ENCODE measurements around the gene MRPL52.
"Not testable (repeated sequence)": the region's sequence is repeated elsewhere in the genome, so short reads cannot be mapped to it uniquely, and the experiment has no call there.

MRPL52 gene

GRCh38 chr14:22829661-22830442, at the start of gene MRPL52:
TSS of gene MRPL52 (plus strand) at chr14:22829887. CDS start at chr14:22829913, 26 bp downstream.
- no peak for DNase-seq (ENCODE audit: low read depth, low spot score)

- no peak for DNase-seq (ENCODE audit: low read depth, low spot score)
Measured at GRCh38 chr14:22780105-22780679, 49.5 kb upstream of the MRPL52 start.

GRCh38 chr14:22780941-22781300, 48.8 kb upstream of the MRPL52 start:
- no peak for DNase-seq (ENCODE audit: low read depth, low spot score)

GRCh38 chr14:22781301-22781991, 48.2 kb upstream of the MRPL52 start:
- no peak for DNase-seq (ENCODE audit: low read depth, low spot score)

GRCh38 chr14:22786685-22787084, 43.0 kb upstream of the MRPL52 start:
- no peak for DNase-seq (ENCODE audit: low read depth, low spot score)

GRCh38 chr14:22791301-22791700, 38.4 kb upstream of the MRPL52 start:
- DNase-seq (ENCODE audit: low read depth, low spot score) = no peak

- DNase-seq (ENCODE audit: low read depth, low spot score) = no peak
Measured at GRCh38 chr14:22792158-22792557, 37.5 kb upstream of the MRPL52 start.

- DNase-seq (ENCODE audit: low read depth, low spot score) = not testable (repeated sequence)
Measured at GRCh38 chr14:22793550-22793949, 36.1 kb upstream of the MRPL52 start.

- no peak for DNase-seq (ENCODE audit: low read depth, low spot score)
Measured at GRCh38 chr14:22793976-22794375, 35.7 kb upstream of the MRPL52 start.

GRCh38 chr14:22794551-22794951, 35.1 kb upstream of the MRPL52 start:
- no peak for DNase-seq (ENCODE audit: low read depth, low spot score)

GRCh38 chr14:22796087-22796707, 33.5 kb upstream of the MRPL52 start:
- DNase-seq (ENCODE audit: low read depth, low spot score) = no peak

GRCh38 chr14:22797017-22797917, 32.4 kb upstream of the MRPL52 start:
- no peak for DNase-seq (ENCODE audit: low read depth, low spot score)

- no peak for DNase-seq (ENCODE audit: low read depth, low spot score)
Measured at GRCh38 chr14:22798528-22798927, 31.2 kb upstream of the MRPL52 start.

- DNase-seq (ENCODE audit: low read depth, low spot score) = no peak
Measured at GRCh38 chr14:22800346-22800745, 29.3 kb upstream of the MRPL52 start.

- no peak for DNase-seq (ENCODE audit: low read depth, low spot score)
Measured at GRCh38 chr14:22801716-22802115, 28.0 kb upstream of the MRPL52 start.

GRCh38 chr14:22802860-22803686, 26.6 kb upstream of the MRPL52 start:
- no peak for DNase-seq (ENCODE audit: low read depth, low spot score)

- DNase-seq (ENCODE audit: low read depth, low spot score) = no peak
Measured at GRCh38 chr14:22803687-22803974, 26.1 kb upstream of the MRPL52 start.

GRCh38 chr14:22805235-22805634, 24.5 kb upstream of the MRPL52 start:
- not testable (repeated sequence) for DNase-seq (ENCODE audit: low read depth, low spot score)

GRCh38 chr14:22807432-22808087, 22.1 kb upstream of the MRPL52 start:
- no peak for DNase-seq (ENCODE audit: low read depth, low spot score)

Measured in iPS DF 19.7 (cell line).